Glutamatergic neuron (in vitro differentiated cells): ENCODE results near the gene SYT9. TPM values are rescaled to one million over a fixed set of nuclear protein-coding genes. Genes with fewer than 3 reads are reported as not detected.

Source experiments
- DNase-seq: peaks from one replicate; pipeline ENCODE4 v3.0.0; 2022
- H3K27ac Mint-ChIP-seq: one replicate; pipeline ENCODE4 v1.8.0; 2020; ENCODE audit warnings: mild to moderate bottlenecking, mixed read lengths, inconsistent platforms; ENCODE audit not compliant: unreplicated experiment
- H3K27me3 Mint-ChIP-seq: one replicate; pipeline ENCODE4 v1.8.0; 2020; ENCODE audit warnings: mild to moderate bottlenecking, moderate library complexity, mixed read lengths, inconsistent platforms; ENCODE audit not compliant: unreplicated experiment
- H3K36me3 Mint-ChIP-seq: one replicate; pipeline ENCODE4 v1.8.0; 2020; ENCODE audit warnings: mild to moderate bottlenecking, mixed read lengths, inconsistent platforms; ENCODE audit not compliant: unreplicated experiment
- H3K4me1 Mint-ChIP-seq: one replicate; pipeline ENCODE4 v1.8.0; 2020; ENCODE audit warnings: mild to moderate bottlenecking, low read depth, mixed read lengths, inconsistent platforms; ENCODE audit not compliant: unreplicated experiment
- H3K4me3 Mint-ChIP-seq: one replicate; pipeline ENCODE4 v1.8.0; 2020; ENCODE audit warnings: mild to moderate bottlenecking, mixed read lengths, inconsistent platforms; ENCODE audit not compliant: unreplicated experiment
- H3K9me3 Mint-ChIP-seq: one replicate; pipeline ENCODE4 v1.8.0; 2020; ENCODE audit warnings: mild to moderate bottlenecking, moderate library complexity, mixed read lengths, inconsistent platforms; ENCODE audit not compliant: unreplicated experiment
- CTCF ChIP-seq: fragments of 200-600 bp; sonication (generic); IDR thresholded peaks from one replicate; pipeline ENCODE4 v1.5.0; 2021; ENCODE audit not compliant: partially characterized antibody, unreplicated experiment
- total RNA-seq: library from RNA; stranded (reverse); fragmentation: NEBNext Ultra II Directional; extraction: Animal tissue kit (Norgen Biotek cat#: 25700); gene quantifications from one replicate; pipeline ENCODE4 v1.2.1, GENCODE V29; 2021; ENCODE audit not compliant: unreplicated experiment

Gene SYT9
- total RNA-seq, 1 donor from 2014 or later: 3.7 TPM

DNA sequence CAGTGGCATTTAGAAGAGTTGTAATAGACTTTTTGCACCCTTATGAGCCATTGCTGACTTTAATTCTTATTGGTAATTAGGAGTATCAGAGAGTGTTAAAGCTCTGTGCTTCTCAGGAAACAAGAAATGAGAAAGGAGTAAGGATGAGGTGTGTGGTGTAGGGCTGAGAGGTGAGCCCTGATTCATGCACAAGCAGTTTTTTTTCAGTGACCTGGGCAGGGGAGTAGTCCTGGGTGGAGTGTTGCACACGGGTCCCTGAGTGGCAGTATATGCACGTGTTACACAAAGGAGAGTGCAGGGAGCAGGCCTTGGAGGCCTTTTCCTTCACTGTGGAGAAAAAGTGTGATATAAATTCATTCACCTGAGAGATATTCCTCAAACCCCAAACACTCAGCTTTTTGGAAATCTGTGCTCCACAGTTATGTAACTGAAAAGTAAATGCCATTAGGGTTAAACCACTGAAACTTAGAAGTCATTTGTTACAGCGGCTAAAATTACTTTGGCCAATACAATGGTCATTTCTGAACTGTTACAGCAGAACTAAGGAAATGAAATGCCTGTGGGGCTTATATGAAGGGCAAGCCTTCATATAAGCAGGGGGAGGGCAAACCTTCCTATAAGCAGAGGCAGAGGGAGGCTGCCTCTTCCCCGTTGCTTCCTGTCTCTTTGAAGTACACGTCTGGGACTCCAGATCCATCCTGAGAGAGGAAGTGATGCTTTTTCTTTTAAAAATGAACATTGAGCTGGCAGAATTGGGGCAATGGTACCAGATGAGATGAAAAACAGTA is 171.0 kb downstream of the SYT9 start:
- Mint-ChIP-seq H3K4me1 (no peaks in the 10 kb centered on the region), H3K27me3 (no peaks in the 10 kb centered on the region), H3K9me3 (no peaks in the 10 kb centered on the region), H3K4me3 (no peak overlapping the region), H3K36me3 (no peaks in the 10 kb centered on the region), H3K27ac (no peak overlapping the region)
- TF ChIP-seq CTCF: no peak
- no peak for DNase-seq

- Mint-ChIP-seq H3K27me3 (no peaks in the 10 kb centered on the region), H3K27ac (no peak overlapping the region), H3K9me3 (no peaks in the 10 kb centered on the region), H3K4me3 (no peak overlapping the region), H3K4me1 (no peaks in the 10 kb centered on the region), H3K36me3 (no peaks in the 10 kb centered on the region)
- DNase-seq: no peak
- no peak for TF ChIP-seq CTCF
These were observed 172.2 kb downstream of the SYT9 start for GRCh38 chr11:7423946-7424345.

DNA sequence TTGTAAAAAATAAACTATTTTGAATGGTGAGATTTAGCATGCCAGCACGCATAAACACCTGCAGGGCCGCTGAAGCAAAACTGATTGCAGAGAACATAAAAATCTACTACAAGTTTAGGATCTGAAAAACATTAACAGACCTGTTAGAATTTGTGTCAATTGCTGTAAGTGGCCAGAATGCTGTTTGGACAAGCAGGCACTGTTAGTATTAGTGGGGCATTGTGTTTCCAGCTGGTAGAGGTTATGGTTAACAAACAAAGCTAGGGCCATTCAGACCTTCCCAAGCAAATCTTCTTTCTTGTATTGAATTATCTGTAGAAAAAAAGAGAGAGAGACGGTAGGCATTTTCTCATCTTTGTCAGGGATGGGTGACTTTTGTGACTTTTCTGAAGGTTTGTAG is 176.0 kb downstream of the SYT9 start:
- Mint-ChIP-seq H3K36me3 (no peaks in the 10 kb centered on the region), H3K4me3 (no peak overlapping the region), H3K4me1 (no peaks in the 10 kb centered on the region), H3K27me3 (no peaks in the 10 kb centered on the region), H3K9me3 (no peaks in the 10 kb centered on the region), H3K27ac (no peak overlapping the region)
- no peak for DNase-seq
- TF ChIP-seq CTCF: no peak

DNA sequence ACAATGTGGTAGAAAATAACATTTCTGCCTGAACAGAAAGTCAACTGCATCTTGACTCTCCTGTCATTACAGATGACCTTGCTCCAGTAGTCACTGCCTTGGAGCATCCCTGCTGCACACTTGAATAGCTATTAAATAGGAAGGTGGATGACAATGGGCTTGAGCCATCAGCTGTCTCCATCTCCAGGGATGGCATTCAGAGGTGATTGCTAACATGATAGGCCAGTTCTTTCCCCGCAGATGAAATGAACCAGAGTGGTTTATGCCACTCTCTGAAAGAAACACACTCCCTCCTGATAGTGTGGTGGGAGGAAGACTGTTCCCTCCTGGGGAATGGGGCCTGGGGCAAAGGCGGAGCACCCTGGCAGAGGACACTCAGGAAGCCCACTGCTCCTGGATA is 176.5 kb downstream of the SYT9 start:
- Mint-ChIP-seq H3K9me3 (no peaks in the 10 kb centered on the region), H3K4me3 (no peak overlapping the region), H3K27ac (no peak overlapping the region), H3K27me3 (no peaks in the 10 kb centered on the region), H3K36me3 (no peaks in the 10 kb centered on the region), H3K4me1 (no peaks in the 10 kb centered on the region)
- DNase-seq: no peak
- no peak for TF ChIP-seq CTCF

- H3K27me3 Mint-ChIP-seq: no peaks in the 10 kb centered on the region
- H3K27ac Mint-ChIP-seq: no peak overlapping the region
- no peak overlapping the region for H3K4me3 Mint-ChIP-seq
- H3K36me3 Mint-ChIP-seq: no peaks in the 10 kb centered on the region
- TF ChIP-seq CTCF: no peak
- H3K4me1 Mint-ChIP-seq: no peaks in the 10 kb centered on the region
- DNase-seq: no peak
- H3K9me3 Mint-ChIP-seq: peaks cover 1% of the 10 kb centered on the region
These were observed 178.8 kb downstream of the SYT9 start for GRCh38 chr11:7430496-7430895.
